ENCODE results near the gene KNTC1.
"Not testable (repeated sequence)": the region's sequence is repeated elsewhere in the genome, so short reads cannot be mapped to it uniquely, and the experiment has no call there.

Gene KNTC1

DNA sequence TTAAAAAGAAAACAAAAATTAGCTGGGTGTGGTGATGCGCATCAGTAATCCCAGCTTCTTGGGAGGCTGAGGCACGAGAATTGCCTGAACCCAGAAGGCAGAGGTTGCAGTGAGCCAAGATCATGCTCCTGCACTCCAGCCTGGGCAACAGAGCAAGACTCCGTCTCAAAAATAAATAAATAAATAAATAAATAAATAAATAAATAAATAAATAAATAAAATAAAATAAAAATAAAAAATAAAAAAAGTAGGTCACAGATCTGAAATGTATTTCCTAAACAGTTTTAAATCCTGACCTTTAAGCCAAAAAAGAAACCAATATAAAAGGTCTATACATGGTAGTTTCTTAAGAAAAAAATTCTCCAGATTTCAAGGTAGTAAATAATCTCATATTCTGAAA is 14.0 kb upstream of the KNTC1 start:
- DNase-seq: not testable (repeated sequence)

DNA sequence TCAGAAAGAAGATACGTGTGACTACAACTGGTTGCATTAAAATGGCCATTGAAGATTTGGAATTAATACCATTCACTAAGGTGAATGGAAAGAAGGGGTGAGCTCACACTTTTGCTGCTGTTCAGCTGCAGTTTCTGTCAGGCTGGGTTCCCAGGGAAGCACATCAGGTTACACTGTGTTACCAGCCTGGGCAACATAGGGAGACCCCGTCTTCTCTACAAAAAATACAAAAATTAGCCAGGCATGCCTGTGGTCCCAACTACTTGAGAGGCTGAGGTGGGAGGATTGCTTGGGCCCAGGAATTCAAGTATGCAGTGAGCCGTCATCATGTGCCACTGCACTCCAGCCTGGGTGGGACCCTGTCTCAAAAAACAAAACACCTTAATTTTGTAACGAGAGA is 13.4 kb upstream of the KNTC1 start:
- no peak for DNase-seq

DNA sequence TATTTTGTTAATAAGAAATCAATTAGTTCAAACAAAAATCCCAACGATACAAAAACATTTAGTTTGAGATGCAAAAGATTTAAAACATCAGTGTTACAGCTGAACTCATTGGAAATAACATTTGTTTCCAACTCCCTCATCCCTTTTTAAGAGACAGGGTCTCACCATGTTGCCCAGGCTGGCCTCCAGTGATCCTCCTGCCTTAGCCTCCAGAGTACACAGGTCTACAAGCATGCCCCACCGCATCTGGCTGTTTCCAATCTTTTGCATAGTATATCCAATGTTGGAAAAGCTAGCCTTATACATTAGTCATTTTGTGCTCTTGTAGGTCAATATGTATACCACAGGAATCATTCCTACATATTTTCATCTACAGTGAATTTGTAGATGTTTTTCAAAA is 11.8 kb upstream of the KNTC1 start:
- DNase-seq: no peak

DNA sequence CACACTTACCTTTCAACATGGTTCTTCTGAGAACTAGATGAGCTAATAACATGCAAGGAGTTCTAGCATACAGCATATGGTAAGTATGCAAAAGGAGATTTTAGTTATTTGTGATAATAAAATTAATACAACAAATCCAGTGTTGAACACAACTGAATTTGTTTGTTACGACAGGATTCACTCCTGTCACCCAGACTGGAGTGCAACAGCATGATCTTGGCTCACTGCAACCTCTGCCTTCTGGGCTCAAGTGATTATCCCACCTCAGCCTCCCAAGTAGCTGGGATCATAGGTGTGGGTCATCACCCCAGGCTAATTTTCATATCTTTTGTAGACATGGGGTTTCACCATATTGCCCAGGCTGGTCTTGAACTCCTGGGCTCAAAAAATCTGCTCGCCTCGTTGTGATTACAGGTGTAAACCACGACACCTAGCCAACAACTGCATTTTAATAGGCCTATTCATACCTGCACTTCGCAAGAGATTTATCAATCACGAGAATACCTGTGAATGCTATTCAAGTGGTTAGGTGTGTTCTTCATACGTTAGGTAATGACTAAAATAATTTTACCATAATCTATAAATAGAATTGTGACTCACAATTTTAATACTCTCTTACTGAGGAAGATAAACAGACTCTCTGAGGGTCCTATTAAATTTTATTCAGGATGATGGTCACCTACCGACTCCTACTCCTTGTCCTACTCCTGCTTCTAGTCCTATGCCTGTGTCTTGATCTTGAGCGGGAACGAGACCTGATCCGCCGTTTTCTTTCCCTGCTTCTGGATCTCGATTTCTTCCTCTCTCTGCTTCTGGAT is 10.3 kb upstream of the KNTC1 start:
- DNase-seq: no peak

DNA sequence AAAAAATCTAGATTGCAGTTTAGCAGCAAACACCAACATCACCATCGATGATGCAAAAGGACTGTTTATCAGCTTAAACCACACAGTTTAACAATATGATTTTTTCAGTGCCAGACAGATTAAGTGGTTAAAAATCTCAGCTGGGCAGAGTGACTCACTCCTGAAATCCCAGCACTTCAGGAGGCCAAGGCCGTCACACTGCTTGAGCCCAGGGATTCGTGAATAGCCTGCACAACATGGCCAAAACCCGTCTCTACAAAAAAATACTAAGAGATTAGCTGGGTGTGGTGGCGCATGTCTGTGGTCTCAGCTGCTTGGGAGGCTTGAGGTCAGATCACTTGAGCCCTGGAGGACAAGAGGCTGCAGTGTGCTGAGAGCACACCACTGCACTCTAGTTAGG is 9.2 kb upstream of the KNTC1 start:
- no peak for DNase-seq

DNA sequence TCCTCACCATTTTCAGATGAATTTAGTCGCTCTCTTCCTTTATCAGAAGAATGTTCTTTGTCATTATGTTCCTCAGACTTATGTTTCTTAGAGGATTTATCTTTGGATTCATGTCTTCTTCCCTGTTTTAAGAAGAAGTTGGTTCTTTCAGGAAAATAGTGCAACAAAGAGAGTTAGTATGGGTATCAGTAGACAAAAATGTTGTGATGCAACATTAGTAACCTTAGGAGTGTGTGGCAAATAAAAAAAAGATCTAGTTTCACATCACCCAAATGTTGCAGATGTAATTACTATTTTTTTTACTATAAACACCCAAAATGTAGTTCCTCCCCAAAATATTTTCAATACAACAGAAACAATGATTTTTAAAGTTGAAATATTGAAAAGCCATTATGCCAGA is 8.1 kb upstream of the KNTC1 start:
- DNase-seq: no peak

DNA sequence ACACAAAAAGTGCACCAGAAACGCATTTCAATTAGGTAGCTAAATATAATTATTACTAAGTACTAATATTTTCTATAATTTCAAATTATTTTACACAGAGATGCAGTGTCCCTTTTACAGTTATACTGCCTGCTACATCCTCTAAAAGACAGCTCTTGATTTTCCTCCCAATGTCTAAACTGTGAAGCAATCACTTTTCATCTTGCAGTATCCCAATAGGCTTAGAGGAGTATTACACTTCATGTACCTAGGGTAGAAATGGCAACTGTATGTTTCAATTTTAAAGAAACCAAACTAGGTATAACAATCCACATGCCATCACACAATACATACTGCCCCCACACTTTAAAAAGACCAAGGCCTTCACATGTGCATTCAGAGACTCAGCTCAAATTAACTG is 7.6 kb upstream of the KNTC1 start:
- no peak for DNase-seq

DNA sequence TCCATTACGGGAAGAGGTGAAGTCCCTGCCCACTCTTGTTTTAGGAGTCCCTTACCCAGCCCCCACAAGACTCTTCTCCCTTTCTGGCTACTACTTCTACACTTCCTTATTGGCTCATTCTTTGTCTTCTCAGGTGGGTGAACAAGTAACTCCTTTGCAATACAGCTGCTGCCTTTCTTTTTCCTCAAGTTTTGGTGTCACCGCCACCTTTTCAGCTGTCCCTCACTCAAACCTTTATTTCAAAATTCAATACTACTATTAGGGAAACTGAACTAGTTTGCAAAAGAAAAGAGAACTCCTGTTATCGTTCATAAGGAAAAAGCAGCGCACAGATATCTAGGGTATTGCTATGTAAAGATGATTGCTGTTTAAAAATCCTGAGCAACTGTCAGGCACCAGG is 6.4 kb upstream of the KNTC1 start:
- DNase-seq: no peak

DNA sequence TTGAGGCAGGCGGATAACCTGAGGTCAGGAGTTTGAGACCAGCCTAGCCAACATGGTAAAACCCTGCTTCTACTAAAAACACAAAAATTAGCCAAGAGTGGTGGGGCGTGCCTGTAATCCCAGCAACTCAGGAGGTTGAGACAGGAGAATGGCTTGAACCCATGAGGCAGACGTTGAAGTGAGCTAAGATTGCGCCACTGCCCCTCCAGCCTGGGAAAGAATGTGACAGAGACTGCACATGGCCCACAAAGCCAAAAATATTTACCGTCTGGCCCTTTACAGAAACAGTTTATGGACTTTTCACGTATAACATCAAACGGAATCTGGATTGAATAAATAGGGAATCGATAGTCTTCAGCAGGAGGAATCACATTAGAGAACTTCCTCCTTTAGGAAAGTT is 3.8 kb upstream of the KNTC1 start:
- no peak for DNase-seq

DNA sequence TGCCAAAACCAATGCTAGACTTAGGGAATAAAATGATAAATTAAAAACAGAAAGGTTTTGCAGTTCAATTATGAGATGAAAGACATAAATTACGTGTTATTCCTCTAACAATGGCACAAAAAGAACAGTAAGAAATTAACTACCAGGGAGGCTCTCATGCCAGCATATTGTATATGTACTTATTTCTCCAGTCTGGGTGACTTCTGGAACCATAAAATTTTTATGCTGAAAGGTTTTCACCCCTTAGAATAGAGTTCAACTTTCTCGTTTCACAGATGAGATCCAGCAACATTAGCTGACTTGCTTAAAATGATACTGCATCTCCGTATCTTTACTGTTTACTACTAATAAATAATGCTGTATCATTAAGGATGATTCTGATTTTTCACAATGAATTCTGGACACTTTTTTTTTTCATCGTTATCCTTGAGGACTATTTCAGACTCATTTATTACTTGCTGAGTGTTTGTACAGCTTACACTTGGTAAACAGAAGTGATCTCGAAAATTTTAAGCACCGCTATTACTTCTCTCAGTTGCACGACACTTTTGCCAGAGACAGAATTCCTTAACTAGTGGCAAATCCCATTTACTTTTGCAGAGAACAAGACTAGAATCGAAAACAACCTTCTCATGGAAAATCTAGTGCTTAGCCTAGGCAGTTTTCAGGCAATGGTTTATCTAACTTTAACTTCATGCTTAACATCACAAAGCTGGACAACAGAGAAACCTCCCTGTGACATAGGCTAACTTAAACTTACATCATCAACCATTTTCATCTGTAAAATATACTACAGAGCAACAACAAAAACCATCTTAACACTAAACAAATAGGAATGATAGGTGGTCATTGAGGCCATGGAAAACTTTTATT is 3.0 kb upstream of the KNTC1 start:
- DNase-seq: no peak

DNA sequence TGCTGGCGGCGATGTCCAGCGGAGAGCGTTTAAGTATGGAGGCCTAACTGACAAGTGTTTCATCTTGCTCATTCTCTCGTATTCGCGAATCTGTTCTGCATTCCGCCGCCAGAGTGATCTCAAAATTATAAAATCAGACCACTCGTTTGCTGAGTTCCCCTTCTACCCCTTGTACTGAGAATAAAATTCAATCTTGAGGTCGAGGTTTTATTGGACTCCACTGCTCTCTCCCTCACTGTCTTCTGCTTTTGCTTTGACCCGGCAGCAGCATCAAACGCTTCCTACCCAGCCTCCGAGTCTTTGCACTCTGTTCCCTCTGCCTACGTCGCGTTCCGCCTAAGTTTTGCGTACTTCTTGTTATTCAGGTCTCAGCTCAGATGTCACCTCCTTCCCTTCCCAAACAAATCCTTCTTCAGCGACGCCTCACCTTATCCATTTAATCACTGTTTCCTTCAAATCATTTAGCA is 462 bp downstream of the KNTC1 start:
- peak; percentile 12 for DNase-seq

DNA sequence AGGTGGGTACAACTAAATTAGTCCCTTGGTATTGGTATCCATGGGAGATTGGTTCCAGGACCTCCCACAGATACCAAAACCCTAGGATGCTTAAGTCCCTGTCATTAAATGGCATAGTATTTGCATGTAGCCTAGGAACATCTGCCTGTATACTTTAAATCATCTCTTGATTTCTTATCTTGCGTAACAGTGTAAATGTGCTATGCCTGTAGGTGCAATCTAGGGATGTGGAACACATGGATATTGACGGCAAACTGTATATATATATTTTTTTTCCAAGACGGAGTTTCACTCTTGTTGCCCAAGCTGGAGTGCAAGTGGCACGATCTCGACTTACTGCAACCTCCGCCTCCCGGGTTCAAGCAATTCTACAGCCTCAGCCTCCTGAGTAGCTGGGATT is 1.5 kb downstream of the KNTC1 start:
- DNase-seq: no peak

DNA sequence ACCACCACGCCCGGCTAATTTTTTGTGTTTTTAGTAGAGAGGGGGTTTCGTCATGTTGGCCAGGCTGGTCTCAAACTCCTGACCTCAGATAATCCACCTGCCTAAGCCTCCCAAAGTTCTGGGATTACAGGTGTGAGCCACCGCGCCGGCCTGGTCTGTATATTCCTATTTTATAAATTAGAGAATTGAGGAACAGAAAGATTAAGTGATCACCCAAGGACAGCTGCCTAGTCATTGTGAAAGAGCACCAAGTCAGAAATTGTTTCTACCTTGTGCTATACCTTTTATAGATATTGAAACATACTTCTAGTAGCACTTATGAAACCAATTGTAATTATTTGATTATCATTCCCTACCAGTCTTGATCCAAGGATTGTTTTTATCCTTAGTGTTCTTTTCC is 1.9 kb downstream of the KNTC1 start:
- no peak for DNase-seq

DNA sequence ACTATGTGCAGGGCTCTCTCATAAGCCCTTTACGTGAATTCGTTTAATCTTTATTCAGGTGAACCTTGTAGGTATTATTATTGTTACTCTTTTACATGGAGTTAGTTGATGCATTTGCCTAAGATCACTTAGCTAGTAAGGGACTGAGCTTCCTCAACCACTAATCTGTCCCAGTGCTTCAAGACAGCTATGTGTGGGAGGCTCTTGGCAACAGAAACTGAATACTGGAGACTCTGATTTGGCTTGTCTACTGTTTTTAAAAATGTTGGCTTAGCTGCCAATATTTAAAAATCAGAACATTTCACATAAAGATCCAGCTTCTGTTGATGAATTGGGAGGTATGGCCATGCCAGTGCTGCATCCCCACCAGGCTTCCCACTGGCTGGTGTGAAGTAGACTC is 6.8 kb downstream of the KNTC1 start:
- DNase-seq: no peak

DNA sequence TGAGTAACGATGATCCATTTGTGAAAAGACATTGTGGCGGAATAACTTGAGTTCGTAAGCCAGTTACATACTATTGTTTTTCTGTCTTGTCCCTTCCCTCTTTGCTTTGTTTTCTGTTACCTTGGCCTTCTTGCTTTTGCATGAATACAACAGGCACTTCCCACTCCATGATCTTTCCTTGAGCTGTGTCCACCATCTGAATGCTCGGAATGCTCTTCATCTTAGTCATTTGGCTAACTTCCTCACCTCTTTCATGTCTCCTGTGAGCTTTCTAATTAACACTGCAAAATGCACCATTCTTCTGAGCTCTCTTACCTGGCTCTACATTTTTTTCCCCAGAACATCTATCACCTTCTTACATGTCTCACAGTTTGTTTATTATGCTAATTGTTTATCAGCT is 10.0 kb downstream of the KNTC1 start:
- DNase-seq: no peak

DNA sequence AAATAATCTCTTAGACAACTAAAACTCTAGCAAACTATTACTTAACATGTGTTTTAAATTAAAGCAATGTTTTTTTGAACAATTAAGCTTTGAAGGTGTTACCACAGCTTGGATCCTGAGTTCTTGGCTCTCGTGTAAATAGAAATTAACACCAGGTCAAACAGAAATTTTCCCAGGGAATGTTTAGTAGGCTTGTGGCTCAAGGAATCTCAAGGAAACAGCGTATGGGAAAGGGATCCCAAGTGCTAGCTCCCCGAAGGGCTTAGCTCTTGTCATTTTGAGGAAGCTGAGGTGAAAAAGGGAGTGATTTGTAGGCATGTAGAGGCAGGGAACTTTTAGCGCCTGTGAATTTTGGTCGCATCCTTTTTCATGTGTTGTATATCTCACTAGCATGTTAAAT is 11.4 kb downstream of the KNTC1 start:
- DNase-seq: no peak

DNA sequence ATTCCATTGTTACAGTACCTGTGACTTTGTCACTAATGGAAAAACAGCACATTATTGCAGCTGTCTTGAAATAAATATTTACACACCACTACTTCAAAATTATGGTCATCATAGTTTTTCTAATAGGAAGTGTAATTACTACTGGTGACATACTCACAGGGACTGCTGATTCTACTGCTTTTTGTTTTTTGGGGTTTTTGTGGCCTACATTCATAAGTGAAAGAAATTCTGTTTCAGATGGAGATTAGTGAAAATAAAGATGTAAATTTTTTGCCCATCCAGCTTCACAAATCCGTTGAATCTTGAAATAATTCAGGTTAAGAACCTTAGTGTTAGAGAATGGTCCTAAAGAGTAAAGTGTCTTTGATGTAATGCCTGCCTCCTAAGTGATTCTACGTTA is 17.5 kb downstream of the KNTC1 start:
- no peak for DNase-seq

DNA sequence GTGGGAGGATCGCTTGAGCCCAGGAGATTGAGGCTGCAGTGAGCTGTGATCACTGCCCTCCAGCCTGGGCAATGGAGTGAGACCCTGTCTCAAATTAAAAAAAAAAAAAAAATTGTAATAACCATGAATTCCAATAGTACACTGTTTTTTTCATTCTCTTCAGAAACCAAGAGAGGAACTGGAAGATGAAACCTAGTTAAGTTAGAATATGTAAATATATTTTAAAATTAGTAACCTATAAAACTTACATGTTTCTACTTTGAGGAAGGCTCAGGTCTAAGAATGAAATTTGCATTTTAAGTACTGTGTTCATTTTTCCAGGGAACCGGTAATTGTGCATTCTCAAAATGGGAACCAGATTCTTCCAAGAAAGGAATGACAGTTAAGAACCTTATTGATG is 18.8 kb downstream of the KNTC1 start:
- no peak for DNase-seq

DNA sequence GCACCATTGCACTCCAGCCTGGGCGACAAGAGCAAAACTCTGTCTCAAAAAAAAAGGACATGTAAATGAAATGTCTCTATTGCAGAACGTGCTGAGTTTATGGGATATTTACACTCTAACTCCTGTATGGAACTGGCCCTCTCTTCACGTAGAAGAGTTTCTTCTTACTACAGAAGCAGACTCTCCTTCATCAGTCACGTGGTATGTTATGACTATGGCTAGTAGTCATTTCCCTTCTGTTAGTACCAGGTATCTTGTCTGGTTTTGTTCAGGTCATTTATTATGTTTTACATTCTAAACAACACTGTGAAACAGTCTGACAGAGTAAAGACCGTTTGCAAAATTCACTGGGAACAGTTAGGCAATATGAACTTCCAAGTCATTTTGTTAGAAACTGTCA is 20.3 kb downstream of the KNTC1 start:
- no peak for DNase-seq

DNA sequence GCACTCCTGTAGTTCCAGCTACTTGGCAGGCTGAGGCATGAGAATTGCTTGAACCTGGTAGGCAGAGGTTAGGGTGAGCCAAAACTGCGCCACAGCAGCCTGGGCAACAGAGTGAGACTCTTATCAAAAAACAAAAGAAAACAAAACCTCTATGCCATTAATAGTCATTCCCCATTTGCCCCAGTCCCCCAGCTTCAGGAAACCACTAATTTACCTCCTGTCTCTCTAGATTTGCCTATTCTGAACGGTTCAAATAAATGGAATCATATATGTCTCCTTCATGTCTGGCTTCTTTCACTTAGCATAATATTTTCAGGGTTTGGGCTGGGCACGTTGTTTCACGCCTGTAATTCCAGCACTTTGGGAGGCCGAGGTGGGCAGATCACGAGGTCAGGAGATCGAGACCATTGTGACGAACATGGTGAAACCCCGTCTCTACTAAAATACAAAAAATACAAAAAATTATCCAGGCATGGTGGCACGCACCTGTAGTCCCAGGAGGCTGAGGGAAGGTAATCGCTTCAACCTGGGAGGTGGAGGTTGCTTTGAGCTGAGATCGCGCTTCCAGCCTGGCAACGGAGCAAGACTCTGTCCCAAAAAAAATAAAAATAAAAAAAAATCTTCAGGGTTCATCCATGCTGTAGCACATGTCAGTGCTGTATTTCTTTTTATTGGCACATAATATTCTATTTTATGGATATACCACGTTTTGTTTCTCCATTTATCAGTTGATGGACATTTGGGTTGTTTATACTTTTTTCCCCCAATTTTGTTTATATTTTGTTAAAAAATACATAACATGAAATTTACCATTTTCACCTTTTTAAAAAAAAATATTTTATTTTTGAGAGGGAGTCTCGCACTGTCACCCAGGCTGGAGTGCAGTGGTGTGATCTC is 31.9 kb downstream of the KNTC1 start:
- DNase-seq: no peak

DNA sequence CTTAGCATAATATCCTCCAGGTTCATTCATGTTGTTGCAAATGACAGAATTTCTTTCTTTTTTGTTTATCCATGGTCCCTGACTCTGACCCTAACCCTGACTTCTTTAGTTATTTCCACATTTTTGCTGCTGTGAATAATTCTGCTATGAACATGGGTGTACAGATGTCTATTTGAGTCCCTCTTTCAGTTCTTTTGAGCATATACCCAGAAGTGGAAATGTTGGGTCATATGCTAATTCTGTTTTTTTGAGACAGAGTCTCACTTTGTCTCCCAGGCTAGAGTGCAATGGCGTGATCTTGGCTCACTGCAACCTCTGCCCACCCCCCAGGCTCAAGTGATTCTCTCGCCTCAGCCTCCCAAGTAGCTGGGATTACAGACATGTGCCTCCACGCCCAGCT is 33.1 kb downstream of the KNTC1 start:
- DNase-seq: no peak

DNA sequence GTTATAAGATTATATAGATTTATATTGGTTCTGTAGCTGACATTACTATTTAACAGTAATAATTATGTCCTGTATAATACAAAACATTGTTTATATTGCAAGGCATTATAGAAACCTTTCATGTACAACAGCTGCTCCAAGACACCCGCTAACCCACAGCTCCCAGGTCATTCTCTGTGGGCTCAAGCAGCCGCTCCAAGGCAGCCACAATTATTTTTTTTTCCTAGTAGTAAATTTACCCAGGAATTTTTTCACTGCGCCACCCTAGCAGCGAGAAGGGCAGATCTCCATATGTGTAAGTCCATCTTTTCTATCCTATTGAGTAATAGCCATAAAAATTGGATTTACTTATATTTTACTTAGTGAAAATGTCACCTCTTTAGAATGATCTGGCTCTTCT is 36.3 kb downstream of the KNTC1 start:
- no peak for DNase-seq

DNA sequence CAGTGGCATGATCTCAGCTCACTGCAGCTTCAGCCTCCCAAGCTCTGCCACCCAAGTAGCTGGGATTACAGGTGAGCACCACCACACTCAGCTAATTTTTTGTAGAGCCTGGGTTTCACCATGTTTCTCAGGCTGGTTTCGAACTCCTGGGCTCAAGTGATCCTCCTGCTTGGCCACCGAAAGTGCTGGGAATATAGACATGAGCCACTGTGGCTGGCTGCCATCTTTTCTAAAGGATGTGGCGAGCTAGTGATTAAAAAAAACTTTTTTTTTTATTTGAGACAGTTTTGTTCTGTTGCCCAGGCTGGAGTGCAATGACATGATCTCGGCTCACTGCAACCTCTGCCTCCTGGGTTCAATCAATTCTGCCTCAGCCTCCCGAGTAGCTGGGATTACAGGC is 39.8 kb downstream of the KNTC1 start:
- not testable (repeated sequence) for DNase-seq

All from stimulated activated naive CD4-positive, alpha-beta T cell treated with Interleukin-2 at 50 U/mL for 16 hours (primary cell).